Stimulated activated CD8-positive, alpha-beta memory T cell treated with anti-CD3 and anti-CD28 coated beads, Interleukin-12 subunit alpha, Interleukin-12 subunit beta, amount 100 ng/mL, for 1 hour (primary cell): Measurements from ENCODE around the gene RSPH4A.
"Not testable (repeated sequence)": the region's sequence is repeated elsewhere in the genome, so short reads cannot be mapped to it uniquely, and the experiment has no call there.

ENCODE experiments used
- DNase-seq: peaks from one replicate; pipeline ENCODE4 v3.0.0-alpha.2; 2020; ENCODE audit warnings: low read depth

The RSPH4A gene

DNA sequence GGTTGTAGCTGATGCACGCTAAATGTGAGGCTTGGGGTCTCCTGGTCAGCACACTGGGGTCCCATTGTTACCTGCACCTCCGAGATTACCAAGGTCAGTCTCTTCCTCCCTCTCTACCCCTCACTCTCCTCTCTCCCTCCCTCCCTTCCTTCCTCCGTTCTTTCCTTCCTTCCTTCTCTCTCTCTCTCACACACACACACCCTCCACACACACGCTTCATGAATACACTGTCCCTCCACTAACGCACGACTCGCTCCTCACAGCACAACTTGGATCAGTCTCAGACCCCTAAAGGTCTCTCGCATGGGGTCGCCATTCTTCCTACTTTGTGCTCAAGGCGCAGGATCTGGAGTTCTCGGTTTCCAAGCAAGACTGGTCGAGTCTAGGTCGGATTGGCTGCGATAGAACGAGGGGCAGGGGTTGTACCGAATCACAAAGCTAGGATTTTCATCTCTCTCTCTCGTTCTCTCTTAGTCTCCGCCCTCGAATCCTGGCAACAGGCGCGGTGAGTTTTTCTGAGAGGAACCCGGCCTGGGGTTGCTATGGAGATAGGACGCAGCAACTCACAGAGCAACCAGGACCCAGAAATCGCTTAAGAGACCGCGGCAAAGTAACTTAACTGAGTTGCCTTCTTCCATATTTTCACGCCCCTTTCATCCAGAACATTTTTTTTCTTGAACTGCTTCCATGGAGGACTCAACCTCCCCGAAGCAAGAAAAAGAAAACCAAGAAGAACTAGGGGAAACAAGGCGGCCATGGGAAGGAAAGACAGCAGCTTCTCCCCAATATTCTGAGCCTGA, at the start of gene RSPH4A:
TSS of gene RSPH4A (plus strand) at position 543 of the 800 bp plus-strand sequence. CDS start at position 688, 145 bp downstream.
- peak; percentile 24 for DNase-seq

- DNase-seq, result no peak
These were observed 48.2 kb upstream of the RSPH4A start for GRCh38 chr6:116568111-116568510.

GRCh38 chr6:116568821-116569755, 47.2 kb upstream of the RSPH4A start:
- no peak for DNase-seq

DNA sequence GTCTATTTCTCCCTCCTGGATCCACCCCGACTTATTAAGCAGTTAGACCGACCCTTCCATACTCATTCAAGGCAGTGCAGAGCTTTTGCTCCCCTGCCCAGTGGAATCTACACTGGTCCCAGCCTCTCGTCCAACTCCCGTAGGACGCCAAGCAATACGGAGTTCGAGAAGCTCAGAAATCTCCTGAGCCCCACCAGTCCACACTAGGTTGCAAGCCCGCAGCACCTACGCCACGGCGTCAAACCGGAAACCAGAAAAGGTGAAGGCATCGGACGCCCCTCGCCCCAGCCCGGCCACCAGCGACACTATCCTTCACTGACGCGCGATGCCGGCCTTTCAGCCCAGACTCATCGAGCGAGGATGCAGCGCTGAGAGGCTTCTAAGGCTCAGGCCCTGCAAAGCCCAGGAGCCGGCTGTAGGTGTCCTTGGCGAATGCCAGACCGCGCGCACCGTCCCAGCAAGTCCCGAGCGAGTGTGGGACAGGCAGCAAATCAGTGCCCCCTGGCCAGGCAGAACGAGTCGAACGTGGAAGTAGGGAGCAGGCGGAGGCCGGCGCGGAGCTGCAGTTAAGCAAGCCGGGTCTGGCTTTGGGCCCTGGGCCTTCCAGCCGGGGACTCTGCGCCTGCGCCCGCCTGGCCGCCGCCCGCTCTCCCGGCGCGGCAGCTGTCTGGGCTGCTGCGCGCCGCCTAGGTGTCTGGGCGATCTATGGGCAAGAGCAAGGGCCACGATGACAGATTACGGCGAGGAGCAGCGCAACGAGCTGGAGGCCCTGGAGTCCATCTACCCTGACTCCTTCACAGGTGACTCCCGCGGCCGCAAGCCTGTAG, 45.2 kb upstream of the RSPH4A start, which contains the start of gene RWDD1:
TSS of gene RWDD1 (plus strand) at position 649 of the 827 bp plus-strand sequence. CDS start at position 728, 79 bp downstream.
- DNase-seq, result peak; percentile 95

- no peak for DNase-seq
These were observed 44.6 kb upstream of the RSPH4A start for GRCh38 chr6:116571683-116572000.

DNA sequence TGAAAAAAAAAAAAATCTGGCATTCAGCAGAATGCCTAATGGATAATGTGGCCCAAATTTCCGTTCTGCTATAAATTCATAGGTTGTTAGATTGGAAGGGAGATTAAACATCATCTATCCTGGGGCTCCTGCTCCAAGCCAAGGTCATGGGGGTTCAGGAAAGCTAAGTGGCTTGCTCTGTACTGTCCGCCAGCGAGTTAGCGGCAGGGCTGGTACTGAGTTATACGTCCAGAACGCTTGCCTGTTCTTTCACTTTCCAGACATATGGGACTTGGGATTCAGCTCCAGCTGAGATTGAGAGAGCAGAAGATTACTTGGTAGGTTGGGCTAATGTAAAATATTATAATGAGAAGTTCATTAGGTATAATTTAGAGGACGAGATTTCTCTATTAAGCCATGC, 44.1 kb upstream of the RSPH4A start:
- no peak for DNase-seq

GRCh38 chr6:116575227-116575626, 41.1 kb upstream of the RSPH4A start:
- no peak for DNase-seq

DNA sequence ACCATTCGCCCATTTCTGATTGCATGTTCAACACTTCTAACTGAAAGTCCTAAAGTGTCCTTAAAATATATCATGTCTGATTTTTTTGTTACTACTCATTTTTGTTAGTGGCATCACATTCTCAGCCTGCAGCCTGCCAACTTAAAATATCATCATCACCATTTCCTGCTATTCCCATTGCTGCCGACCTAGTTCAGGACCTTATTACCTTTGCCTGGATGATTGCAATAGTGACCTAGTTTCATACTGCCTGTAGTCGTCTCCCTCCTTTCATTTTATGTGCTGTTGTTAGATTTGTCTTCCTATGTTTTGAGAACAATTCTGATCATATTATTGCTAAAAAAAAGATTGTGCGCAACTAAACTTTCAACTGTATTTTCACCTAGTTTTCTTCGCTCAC, 38.8 kb upstream of the RSPH4A start:
- DNase-seq, result no peak

GRCh38 chr6:116578335-116578734, 37.9 kb upstream of the RSPH4A start:
- no peak for DNase-seq

GRCh38 chr6:116579143-116579542, 37.1 kb upstream of the RSPH4A start:
- no peak for DNase-seq

GRCh38 chr6:116580198-116580597, 36.1 kb upstream of the RSPH4A start:
- no peak for DNase-seq

GRCh38 chr6:116586276-116586675, 30.0 kb upstream of the RSPH4A start:
- DNase-seq, result no peak

GRCh38 chr6:116586738-116587137, 29.5 kb upstream of the RSPH4A start:
- DNase-seq, result no peak

GRCh38 chr6:116595247-116595646, 21.0 kb upstream of the RSPH4A start:
- DNase-seq, result no peak

DNA sequence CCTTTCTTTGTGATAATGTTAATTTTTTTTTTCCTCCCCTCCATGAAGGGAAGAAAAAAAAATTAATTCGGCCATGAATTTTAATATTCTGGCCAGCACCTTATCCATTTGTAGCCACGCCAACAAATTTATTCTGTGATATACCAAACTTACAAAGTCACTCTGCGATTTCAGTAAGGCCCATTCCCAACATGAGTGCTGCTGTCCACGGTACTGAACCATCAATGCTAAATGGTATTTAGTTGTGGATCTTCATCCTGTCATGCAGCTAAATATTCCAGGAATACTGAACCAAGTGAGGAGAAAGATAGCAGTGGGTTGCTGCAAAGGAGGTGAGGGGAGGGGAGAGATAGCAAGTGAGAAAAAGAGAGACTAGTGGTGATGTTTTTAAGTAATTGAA, 19.5 kb upstream of the RSPH4A start:
- no peak for DNase-seq

GRCh38 chr6:116603916-116604315, 12.4 kb upstream of the RSPH4A start:
- DNase-seq, result not testable (repeated sequence)

DNA sequence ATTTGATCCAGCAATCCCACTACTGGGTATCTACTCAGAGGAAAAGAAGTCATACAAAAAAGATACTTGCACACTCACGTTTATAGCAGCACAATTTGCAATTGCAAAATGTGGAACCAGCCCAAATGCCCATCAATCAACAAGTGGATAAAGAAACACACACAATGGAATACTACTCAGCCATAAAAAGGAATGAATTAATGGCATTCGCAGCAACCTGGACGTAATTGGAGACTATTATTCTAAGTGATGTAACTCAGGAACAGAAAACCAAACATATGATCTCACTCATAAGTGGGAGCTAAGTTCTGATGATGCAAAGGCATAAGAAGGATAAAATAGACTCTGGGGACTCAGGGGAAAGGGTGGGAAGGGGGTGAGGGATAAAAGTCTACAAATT, 11.4 kb upstream of the RSPH4A start:
- not testable (repeated sequence) for DNase-seq

- no peak for DNase-seq
These were observed 10.3 kb upstream of the RSPH4A start for GRCh38 chr6:116605935-116606334.

GRCh38 chr6:116611056-116611455, 5.2 kb upstream of the RSPH4A start:
- DNase-seq, result no peak

- no peak for DNase-seq
These were observed 416 bp downstream of the RSPH4A start for GRCh38 chr6:116616737-116617053.

DNA sequence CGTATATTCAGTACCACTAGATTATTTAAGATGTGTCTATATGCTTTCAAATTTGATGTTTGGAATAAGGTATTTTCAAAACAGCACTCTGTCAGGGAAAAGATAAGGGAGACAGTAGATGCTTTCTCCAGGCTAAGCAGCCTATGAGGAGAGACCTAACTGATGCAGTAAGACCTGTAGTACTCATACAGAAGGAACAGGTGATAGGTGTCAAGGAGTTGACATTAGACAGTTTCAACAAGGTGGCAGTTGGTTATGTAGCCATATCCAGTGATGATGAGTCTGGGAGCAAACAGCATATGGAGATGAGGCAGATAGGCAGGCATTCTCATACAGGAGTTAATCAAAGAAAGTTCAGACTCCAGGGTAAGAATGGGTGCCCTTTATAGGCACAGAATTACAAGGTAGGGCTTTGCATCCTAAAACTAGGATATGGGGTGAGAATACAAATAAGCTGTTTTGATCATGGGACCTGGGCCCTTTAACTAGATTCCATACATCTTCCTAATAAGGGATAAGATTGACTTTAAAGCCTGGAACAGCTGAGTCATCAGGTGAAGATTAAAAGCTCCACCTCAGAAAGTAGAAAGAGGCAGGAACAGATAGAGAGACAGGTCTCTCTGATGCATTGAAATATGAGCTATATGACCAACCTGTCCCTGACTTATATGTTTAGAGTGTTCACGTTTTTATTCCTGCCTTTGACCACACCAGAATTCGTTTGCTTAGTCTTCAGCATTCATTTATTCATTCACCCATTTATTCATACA, 7.9 kb downstream of the RSPH4A start:
- no peak for DNase-seq
